ENCODE data around the gene SPTB.

The SPTB gene

GRCh38 chr14:64708148-64709004, 171.3 kb downstream of the SPTB start:
- no peak for DNase-seq (ENCODE audit: low read depth)

DNA sequence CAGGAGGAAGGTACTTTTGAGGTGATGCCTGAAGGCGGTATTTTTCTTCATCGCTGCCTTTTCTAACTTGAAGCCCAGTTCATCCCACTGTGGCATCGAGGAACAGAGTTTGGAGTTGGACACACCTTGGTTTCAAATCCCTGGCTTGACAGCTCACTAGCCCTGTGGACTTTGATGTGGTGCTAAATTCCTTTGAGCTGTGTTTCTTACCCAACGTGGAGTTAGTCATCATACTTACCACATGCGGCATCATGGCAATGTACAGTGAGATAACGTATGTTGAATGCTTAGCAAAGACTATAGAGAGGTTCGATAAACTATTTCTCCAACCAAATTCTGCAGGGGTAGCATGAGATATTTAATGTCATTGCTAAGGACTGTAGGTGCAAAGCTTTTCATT, 172.0 kb downstream of the SPTB start:
- no peak for DNase-seq (ENCODE audit: low read depth)

GRCh38 chr14:64706593-64707193, 173.0 kb downstream of the SPTB start:
- DNase-seq (ENCODE audit: low read depth) = no peak

GRCh38 chr14:64706119-64706592, 173.6 kb downstream of the SPTB start:
- no peak for DNase-seq (ENCODE audit: low read depth)

DNA sequence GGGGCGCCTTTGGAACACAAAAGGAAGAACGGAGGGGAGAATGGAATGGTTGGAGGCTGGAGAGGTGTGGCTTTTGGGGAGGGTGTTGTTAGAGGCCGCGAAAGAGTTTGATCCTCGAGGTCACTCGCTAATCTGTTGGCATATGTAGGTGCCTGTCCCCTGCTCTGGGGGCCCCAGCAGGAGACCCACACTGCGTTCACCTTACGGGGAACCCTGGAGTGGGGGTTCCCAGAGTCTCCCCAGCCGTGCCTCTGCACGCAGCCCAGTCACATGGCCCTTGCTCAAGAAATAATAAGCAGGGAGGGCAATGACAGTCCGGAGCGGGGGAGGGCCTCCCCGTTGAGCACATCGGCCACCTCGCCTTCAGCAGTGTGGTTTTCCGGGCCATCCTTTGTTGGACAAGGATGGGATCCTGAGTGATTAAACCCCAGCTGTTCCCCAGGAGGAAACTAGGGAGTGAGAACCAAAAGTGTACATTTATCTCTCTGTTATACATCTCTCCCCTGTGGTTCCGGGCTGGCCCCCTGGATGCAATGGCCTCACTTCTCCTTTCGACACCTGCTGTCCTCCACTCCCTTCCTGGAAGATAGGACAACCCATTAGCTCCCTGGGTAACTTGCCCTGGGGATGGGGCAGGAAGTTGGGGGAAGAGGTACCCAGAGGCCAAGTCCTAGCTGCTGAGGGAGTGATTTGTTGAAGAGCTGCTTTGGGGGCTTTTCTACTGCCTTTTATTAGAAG, 174.2 kb downstream of the SPTB start:
- no peak for DNase-seq (ENCODE audit: low read depth)

- no peak for DNase-seq (ENCODE audit: low read depth)
Observed at GRCh38 chr14:64704743-64705380, 174.8 kb downstream of the SPTB start.

DNA sequence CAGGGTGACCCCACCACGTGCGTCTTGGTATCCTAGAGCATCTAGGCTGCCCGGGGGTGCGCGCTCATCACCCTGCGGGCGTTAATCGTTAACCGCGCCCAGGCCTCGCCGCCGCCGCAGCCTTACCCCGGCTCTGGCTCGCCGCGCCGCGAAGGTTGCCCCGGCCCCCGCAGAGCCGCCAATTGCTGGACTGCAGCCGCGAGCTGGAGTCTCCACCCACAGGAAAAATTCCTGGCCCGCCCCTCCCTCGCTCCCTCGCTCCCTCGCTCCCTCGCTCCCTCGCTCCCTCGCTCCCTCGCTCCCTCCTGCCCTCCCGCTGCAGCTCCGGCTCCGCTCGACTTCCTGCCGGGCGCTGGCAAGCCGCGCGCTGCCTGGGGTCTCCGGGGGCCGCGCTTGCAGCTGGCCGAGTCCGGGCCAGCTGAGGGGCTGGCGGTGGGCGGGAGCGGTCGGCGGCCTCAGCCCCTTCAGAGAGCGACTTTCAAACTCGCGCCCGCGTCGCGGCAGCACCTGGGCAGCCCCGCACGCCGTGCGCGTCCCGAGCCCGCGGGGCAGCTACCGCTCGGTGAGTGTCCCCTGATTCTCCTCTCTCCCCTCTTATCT, 175.5 kb downstream of the SPTB start, which contains the start of gene PLEKHG3:
Gene PLEKHG3 (plus strand): TSS at position 282 of the 600 bp plus-strand sequence. CDS start 23,208 bp downstream, outside the sequence.
- no peak for DNase-seq (ENCODE audit: low read depth)

- DNase-seq (ENCODE audit: low read depth) = no peak
Observed at GRCh38 chr14:64703395-64704142, 176.1 kb downstream of the SPTB start.

DNA sequence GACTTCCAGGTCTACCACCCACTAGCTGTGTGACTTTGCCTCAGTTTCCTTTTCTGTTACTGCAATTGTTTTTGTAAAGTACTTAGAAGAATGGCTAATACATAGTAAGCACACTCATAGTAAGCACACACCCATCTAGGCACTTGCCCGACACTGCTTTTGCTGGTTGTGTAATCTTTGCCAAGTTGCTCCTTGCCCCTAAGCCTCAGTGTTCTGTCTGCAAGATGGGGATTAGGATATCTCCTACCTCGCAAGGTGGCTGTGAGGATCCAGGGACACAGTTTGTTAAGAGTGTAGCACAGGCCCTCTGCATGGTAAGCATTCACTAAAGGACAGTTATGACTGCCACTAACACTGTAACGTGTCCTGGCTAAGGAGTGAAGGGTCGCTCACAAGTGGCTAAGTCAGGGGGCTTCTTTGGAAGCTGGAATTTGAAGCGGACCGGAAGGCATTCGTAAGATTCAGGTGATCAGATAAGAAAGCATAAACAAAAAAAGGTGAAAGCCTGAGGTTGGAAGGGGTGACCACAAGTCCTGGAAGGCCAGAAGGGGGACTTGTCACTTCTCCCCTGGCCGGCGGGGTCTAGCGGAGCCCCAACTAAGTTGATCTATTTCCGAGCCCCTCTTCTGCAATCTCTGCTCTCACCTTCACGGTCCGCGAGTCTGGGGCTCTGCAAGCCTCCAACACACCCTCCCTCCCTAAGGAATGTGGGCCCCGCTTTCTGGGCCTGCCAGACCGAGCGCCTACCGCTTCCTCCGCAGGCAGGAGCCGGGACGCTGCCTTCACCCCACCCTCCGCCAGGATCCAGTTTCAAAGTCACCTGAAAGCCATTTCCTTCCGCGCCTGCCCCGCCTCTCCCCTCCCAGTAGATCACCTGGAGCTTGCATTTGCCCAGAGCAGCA, 177.0 kb downstream of the SPTB start:
- no peak for DNase-seq (ENCODE audit: low read depth)

GRCh38 chr14:64701660-64702059, 178.0 kb downstream of the SPTB start:
- DNase-seq (ENCODE audit: low read depth) = no peak

DNA sequence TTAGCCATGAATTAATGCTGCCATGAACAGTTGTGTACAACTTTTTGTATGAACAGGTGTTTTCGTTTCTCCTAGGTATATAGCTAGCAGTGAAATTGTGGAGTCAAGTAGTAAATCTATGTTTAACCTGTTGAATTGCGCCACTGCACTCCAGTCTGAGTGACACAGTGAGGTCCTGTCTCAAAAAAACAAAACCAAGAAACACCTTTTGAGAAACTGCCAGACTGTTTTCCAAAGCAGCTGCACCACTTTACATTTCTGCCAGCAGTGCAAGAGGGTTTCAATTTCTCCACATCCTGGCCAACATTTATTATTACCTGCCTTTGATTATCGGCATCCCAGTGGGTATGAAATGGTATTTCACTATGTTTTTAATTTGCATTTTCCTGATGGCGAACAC, 178.8 kb downstream of the SPTB start:
- no peak for DNase-seq (ENCODE audit: low read depth)

- DNase-seq (ENCODE audit: low read depth) = no peak
Observed at GRCh38 chr14:64700290-64700689, 179.4 kb downstream of the SPTB start.

DNA sequence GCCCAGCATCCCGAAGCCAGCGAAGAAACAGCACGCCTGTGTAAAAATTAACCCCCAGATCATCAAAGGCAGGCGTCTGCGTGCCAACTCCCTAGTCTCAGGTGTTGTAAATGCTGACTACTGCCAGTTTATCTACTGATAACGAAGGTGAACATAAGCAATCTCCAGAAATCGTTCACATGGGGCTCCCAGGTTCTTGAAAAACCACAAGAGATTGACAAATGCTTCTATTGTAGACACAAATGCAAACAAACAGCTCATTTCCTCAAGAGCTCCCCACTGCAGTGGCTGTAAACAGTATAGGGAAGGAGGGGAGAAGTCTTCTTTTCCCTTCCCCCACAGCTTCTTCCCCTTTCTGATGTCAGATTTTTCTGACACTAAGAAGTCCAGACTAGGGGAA, 180.8 kb downstream of the SPTB start:
- no peak for DNase-seq (ENCODE audit: low read depth)

- no peak for DNase-seq (ENCODE audit: low read depth)
Observed at GRCh38 chr14:64696355-64696857, 183.3 kb downstream of the SPTB start.

Measured in activated T-cell treated with anti-CD3 and anti-CD28 coated beads for 48 hours (primary cell).